ENCODE measurements around the gene CFAP53. TPM values are rescaled to one million over a fixed set of nuclear protein-coding genes. Genes with fewer than 3 reads are reported as not detected.
"Not testable (repeated sequence)": the region's sequence is repeated elsewhere in the genome, so short reads cannot be mapped to it uniquely, and the experiment has no call there.

Gene CFAP53
- polyA plus RNA-seq, 1 of the 3 experiments (the other 2 are of a cell fraction) = 1.6 TPM

DNA sequence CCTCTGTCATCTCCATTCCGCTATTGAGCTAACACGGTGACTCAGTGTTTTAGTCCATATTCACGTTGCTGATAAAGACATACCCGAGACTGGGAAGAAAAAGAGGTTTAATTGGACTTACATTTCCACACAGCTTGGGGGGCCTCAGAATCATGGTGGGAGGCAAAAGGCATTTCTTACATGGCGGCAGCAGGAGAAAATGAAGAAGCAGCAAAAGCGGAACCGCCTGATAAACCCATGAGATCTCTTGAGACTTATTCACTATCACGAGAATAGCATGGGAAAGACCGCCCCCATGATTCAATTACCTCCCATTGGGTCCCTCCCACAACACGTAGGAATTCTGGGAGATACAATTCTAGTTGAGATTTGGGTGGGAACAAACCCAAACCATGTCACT lies 43.8 kb upstream of the CFAP53 start:
- H3K9ac ChIP-seq = no peak overlapping the region
- H3K27me3 ChIP-seq (ENCODE audit: insufficient read depth) = no peaks in the 10 kb centered on the region
- H3K36me3 ChIP-seq (replicated peaks in 1 of 2; ENCODE audit: control insufficient read depth in 1 of 2, insufficient read depth in 2 of 2, low read length in 1 of 2) = no peaks in the 10 kb centered on the region
- no peaks in the 10 kb centered on the region for H4K20me1 ChIP-seq (ENCODE audit: insufficient read depth)
- H3K4me2 ChIP-seq = no peak overlapping the region
- no peaks in the 10 kb centered on the region for H3F3A ChIP-seq (replicated peaks; ENCODE audit: insufficient read depth)
- no peaks in the 10 kb centered on the region for H3K9me2 ChIP-seq
- peaks cover 0 to 8% of the 10 kb centered on the region in 2 experiments; a peak in 1 of 4 replicates for H3K4me1 ChIP-seq (ENCODE audit: control insufficient read depth in 1 of 2, insufficient read depth in 2 of 2, low read depth in 1 of 2, low read length in 1 of 2)
- no peak overlapping the region for H3K4me3 ChIP-seq (ENCODE audit: low read depth in 2 of 2, low read length in 1 of 2)
- no peak for DNase-seq
- H3K27ac ChIP-seq (ENCODE audit: low read depth in 2 of 2, low read length in 1 of 2) = no peak overlapping the region
- ChIA-PET CTCF (interaction anchor here (0.6 to 2.5 kb wide), 3 partner anchors 10 to 227 kb away, joined by 3 to 11 read pairs (median 3); no protein-coding TSS in a partner anchor), POLR2A (no interaction called here)
- 55% methylated on average over 10 of the region's 10 CpGs for WGBS (ENCODE audit: low lambda C conversion rate)
- no peak overlapping the region for H2AFZ ChIP-seq (ENCODE audit: low read depth)
- H3K79me2 ChIP-seq (ENCODE audit: insufficient read depth) = no peaks in the 10 kb centered on the region
- H3K9me3 ChIP-seq = 0 out of 2 replicates have a peak, but pooled peaks cover 1% of the 10 kb centered on the region
- TF ChIP-seq RFX5 (IDR thresholded peaks at IDR 0.05; ENCODE audit: low read length) (no peak), TAF1 (IDR thresholded peaks at IDR 0.05; ENCODE audit: borderline replicate concordance, low read depth, low read length) (no peak), FOSL2 (IDR thresholded peaks at IDR 0.05; ENCODE audit: borderline replicate concordance, low read depth) (no peak), TCF12 (IDR thresholded peaks at IDR 0.05) (no peak)
- TF ChIP-seq, protein P1, sequence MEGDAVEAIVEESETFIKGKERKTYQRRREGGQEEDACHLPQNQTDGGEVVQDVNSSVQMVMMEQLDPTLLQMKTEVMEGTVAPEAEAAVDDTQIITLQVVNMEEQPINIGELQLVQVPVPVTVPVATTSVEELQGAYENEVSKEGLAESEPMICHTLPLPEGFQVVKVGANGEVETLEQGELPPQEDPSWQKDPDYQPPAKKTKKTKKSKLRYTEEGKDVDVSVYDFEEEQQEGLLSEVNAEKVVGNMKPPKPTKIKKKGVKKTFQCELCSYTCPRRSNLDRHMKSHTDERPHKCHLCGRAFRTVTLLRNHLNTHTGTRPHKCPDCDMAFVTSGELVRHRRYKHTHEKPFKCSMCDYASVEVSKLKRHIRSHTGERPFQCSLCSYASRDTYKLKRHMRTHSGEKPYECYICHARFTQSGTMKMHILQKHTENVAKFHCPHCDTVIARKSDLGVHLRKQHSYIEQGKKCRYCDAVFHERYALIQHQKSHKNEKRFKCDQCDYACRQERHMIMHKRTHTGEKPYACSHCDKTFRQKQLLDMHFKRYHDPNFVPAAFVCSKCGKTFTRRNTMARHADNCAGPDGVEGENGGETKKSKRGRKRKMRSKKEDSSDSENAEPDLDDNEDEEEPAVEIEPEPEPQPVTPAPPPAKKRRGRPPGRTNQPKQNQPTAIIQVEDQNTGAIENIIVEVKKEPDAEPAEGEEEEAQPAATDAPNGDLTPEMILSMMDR (IDR thresholded peaks at IDR 0.05) = no peak

DNA sequence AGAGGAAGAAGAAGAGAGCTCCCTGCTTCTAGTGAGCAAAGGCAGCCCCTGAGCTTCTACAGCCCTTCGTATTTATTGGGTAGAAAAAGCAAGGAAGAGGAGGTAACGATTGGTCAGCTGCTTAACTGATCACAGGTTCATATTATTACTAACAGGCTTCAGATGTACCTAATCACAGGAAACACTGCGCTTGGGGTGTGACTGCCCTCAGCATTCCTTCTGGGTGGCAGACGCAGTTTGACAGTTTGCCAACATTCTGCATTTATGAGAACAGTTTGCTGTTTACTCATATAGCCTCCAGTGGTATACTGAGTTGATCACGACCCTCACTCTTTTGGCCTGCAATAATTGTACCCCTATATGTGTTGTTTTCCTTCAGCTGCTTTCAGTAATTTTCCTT lies 42.6 kb upstream of the CFAP53 start:
- H3K9ac ChIP-seq; POLR2A ChIA-PET; H4K20me1 ChIP-seq (ENCODE audit: insufficient read depth); H3K4me3 ChIP-seq (ENCODE audit: low read depth in 2 of 2, low read length in 1 of 2); H3K9me3 ChIP-seq; H3K9me2 ChIP-seq; H3K27ac ChIP-seq (ENCODE audit: low read depth in 2 of 2, low read length in 1 of 2); H3K4me1 ChIP-seq (ENCODE audit: control insufficient read depth in 1 of 2, insufficient read depth in 2 of 2, low read depth in 1 of 2, low read length in 1 of 2); DNase-seq; H3F3A ChIP-seq (replicated peaks; ENCODE audit: insufficient read depth); H3K27me3 ChIP-seq (ENCODE audit: insufficient read depth); H3K79me2 ChIP-seq (ENCODE audit: insufficient read depth); H3K4me2 ChIP-seq; H3K36me3 ChIP-seq (replicated peaks in 1 of 2; ENCODE audit: control insufficient read depth in 1 of 2, insufficient read depth in 2 of 2, low read length in 1 of 2): not testable (repeated sequence)
- H2AFZ ChIP-seq (ENCODE audit: low read depth) = peak overlapping the region; percentile 80
- CTCF ChIA-PET = interaction anchor here (0.7 to 2.5 kb wide), 2 partner anchors 48 to 121 kb away, joined by 3 to 11 read pairs; no protein-coding TSS in a partner anchor
- WGBS (ENCODE audit: low lambda C conversion rate) = 14% methylated on average over 4 of the region's 5 CpGs

DNA sequence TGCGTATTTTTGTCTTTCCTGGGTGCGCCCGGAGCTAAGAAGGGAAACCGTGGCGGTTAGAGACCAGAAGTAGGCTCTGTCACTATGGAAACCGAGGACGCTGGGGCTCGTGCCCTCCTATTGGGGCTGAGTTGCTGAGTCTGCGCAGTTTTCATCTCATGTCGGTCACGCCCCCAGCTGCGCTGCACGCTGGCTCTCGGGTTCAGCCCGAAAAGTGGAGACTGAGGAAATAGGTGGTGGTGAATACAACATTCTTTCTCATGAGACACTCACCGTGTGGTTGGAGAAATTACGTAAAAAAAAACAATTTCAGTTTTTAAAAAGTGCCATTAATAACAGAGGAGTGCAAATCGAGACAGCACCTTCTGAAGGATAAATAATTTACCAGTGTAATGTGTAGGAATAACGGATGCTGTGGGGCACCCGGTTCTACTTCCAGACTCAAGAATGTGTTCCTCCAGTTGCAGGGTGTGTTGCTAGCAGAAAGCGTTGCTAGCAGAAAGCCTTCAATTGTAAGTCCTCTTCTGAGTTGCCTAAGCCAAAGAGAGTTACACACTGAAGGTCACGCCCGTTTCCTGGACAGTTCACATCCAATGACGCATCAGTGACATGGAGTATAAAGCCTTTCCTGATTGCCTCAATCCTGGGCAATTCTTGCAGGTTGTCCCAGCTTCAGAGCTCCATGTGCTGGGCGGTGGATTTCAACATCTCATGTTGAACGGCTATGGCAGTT lies 41.6 kb upstream of the CFAP53 start:
- Histone ChIP-seq H3K4me1 (ENCODE audit: control insufficient read depth in 1 of 2, insufficient read depth in 2 of 2, low read depth in 1 of 2, low read length in 1 of 2) (peaks cover 0 to 8% of the 10 kb centered on the region in 2 experiments; a peak in 1 of 4 replicates), H3K27me3 (ENCODE audit: insufficient read depth) (peaks cover 6% of the 10 kb centered on the region; the same call in 1 of the 2 replicates), H3K9ac (no peak overlapping the region), H3K9me2 (no peaks in the 10 kb centered on the region), H3K9me3 (0 out of 2 replicates have a peak, but pooled peaks cover 4% of the 10 kb centered on the region), H2AFZ (ENCODE audit: low read depth) (peak overlapping the region; percentile 80), H3K27ac (ENCODE audit: low read depth in 2 of 2, low read length in 1 of 2) (no peak overlapping the region; a peak in 1 of 4 replicates), H3K4me2 (peak overlapping the region; percentile 70), H3K36me3 (replicated peaks in 1 of 2; ENCODE audit: control insufficient read depth in 1 of 2, insufficient read depth in 2 of 2, low read length in 1 of 2) (no peaks in the 10 kb centered on the region), H3K79me2 (ENCODE audit: insufficient read depth) (no peaks in the 10 kb centered on the region), H4K20me1 (ENCODE audit: insufficient read depth) (no peaks in the 10 kb centered on the region), H3K4me3 (ENCODE audit: low read depth in 2 of 2, low read length in 1 of 2) (peak overlapping the region; percentile 59 to 60), H3F3A (replicated peaks; ENCODE audit: insufficient read depth) (no peaks in the 10 kb centered on the region)
- CTCF ChIA-PET = interaction anchor here (0.7 to 2.5 kb wide), 3 partner anchors 49 to 122 kb away, joined by 3 to 11 read pairs (median 7); no protein-coding TSS in a partner anchor
- POLR2A ChIA-PET = interaction anchor here (0.6 to 0.7 kb wide), 2 partner anchors 9 to 26 kb away, joined by 3 to 5 read pairs; no protein-coding TSS in a partner anchor
- DNase-seq = peak; percentile 94
- 2% methylated on average over 23 of the region's 26 CpGs for WGBS (ENCODE audit: low lambda C conversion rate)
- TF ChIP-seq NFIC (IDR thresholded peaks at IDR 0.05; ENCODE audit: borderline replicate concordance) (no peak), SIN3A (IDR thresholded peaks at IDR 0.05; ENCODE audit: borderline replicate concordance, low read depth, low read length) (0 out of 2 replicates have a peak, but pooled peaks have one; percentile 45), FOXM1 (IDR thresholded peaks at IDR 0.05; ENCODE audit: low read depth) (no peak), MXI1 (IDR thresholded peaks at IDR 0.05; ENCODE audit: low read depth, low read length) (peak; percentile 99), EP300 (IDR thresholded peaks at IDR 0.05; ENCODE audit: borderline replicate concordance in 1 of 2, low read depth in 1 of 2, low read length in 1 of 2) (no peak), SMC3 (IDR thresholded peaks at IDR 0.05; ENCODE audit: low read depth, low read length) (no peak), RFX5 (IDR thresholded peaks at IDR 0.05; ENCODE audit: low read length) (peak; percentile 95), RCOR1 (IDR thresholded peaks at IDR 0.05; ENCODE audit: low read length) (no peak), MEF2A (IDR thresholded peaks at IDR 0.05; ENCODE audit: borderline replicate concordance, low read depth) (no peak), TEAD4 (IDR thresholded peaks at IDR 0.05; ENCODE audit: borderline replicate concordance, insufficient read depth) (no peak), FOSL2 (IDR thresholded peaks at IDR 0.05; ENCODE audit: borderline replicate concordance, low read depth) (no peak)
- TF ChIP-seq, protein P2, sequence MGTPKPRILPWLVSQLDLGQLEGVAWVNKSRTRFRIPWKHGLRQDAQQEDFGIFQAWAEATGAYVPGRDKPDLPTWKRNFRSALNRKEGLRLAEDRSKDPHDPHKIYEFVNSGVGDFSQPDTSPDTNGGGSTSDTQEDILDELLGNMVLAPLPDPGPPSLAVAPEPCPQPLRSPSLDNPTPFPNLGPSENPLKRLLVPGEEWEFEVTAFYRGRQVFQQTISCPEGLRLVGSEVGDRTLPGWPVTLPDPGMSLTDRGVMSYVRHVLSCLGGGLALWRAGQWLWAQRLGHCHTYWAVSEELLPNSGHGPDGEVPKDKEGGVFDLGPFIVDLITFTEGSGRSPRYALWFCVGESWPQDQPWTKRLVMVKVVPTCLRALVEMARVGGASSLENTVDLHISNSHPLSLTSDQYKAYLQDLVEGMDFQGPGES (IDR thresholded peaks at IDR 0.05; ENCODE audit: low read depth, low read length) = no peak
- TF ChIP-seq, protein P3, sequence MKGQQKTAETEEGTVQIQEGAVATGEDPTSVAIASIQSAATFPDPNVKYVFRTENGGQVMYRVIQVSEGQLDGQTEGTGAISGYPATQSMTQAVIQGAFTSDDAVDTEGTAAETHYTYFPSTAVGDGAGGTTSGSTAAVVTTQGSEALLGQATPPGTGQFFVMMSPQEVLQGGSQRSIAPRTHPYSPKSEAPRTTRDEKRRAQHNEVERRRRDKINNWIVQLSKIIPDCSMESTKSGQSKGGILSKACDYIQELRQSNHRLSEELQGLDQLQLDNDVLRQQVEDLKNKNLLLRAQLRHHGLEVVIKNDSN (IDR thresholded peaks at IDR 0.05; ENCODE audit: borderline replicate concordance, low read depth) = no peak; the same call in 1 of the 2 replicates
